Rectal smooth muscle tissue (tissue), 1 donor: Measurements from ENCODE around the gene IGF2BP3.

ENCODE experiments used
- H3K27ac ChIP-seq: one replicate; pipeline ENCODE4 v1.7.0; 2013; ENCODE audit warnings: low read depth, low read length, inconsistent platforms
- H3K27me3 ChIP-seq: one replicate; pipeline ENCODE4 v1.7.0; 2013; ENCODE audit warnings: low read length; ENCODE audit not compliant: control insufficient read depth, insufficient read depth
- H3K36me3 ChIP-seq: one replicate; pipeline ENCODE4 v1.7.0; 2013; ENCODE audit warnings: low read length; ENCODE audit not compliant: control insufficient read depth, insufficient read depth
- H3K4me1 ChIP-seq: one replicate; pipeline ENCODE4 v1.7.0; 2013; ENCODE audit warnings: low read length; ENCODE audit not compliant: control insufficient read depth, insufficient read depth
- H3K4me3 ChIP-seq: one replicate; pipeline ENCODE4 v1.7.0; 2013; ENCODE audit warnings: low read length
- H3K9ac ChIP-seq: one replicate; pipeline ENCODE4 v1.7.0; 2013; ENCODE audit warnings: low read length

Gene IGF2BP3

DNA sequence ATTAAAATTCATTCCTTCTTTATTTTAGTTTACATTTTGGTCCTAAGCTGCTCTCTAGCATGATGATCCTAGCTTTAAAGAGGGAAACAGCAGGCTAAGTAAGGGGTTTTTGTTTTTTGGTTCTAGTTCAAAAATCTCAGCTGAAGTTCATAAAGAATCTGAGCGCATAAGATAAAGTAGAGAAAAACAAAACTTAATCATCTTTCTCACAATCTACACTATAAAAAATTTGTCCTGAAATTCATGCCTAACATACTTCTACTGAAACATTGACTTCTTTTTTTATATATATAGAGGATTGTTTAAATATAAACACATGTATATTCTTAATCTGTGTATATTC is 6.8 kb upstream of the IGF2BP3 start:
- no peak overlapping the region for H3K27ac ChIP-seq
- H3K4me3 ChIP-seq: no peak overlapping the region
- H3K27me3 ChIP-seq: peaks cover 26% of the 10 kb centered on the region
- H3K4me1 ChIP-seq: no peaks in the 10 kb centered on the region
- H3K36me3 ChIP-seq: no peaks in the 10 kb centered on the region
- H3K9ac ChIP-seq: no peak overlapping the region

DNA sequence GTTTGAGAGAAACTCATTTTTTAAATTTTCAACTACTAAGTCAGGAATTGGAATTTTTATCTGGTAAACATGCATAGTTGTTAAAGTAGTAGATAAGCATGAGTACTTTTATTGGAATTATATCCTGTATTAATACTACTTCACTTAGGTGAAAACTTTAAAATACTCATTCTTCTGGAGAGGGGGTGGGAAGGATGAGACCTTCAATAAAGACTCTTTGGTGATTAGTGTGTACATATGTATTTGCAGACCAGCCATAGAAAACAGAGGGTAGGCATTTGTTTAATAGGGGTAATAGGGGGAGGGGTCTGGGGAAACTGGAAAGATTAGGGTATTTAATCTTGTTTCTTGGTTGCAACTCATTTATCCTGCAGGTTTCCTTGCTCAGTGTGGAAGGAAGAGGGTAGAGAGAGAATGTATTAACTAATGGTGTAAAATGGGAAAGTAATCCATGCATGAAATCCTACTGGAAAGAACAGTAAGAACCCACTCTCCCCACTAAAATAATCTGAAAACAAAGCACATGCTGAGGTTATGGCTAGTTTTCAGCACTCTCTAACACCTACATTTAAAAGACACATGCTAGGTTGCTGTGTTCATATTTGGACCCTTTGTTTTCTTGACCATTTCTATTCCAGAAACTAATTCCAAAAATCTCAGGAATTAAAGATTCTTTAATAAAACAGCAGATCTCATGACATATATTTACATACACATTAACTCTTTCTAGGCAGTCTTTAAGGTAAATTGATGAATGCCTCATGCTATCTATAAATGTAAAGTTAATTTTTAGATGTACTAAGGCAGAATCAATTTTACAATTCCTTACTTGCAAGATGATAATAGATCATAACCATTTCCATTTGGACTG is 6.2 kb upstream of the IGF2BP3 start:
- H3K4me3 ChIP-seq: no peak overlapping the region
- no peaks in the 10 kb centered on the region for H3K36me3 ChIP-seq
- H3K27ac ChIP-seq: no peak overlapping the region
- peaks cover 28% of the 10 kb centered on the region for H3K27me3 ChIP-seq
- no peaks in the 10 kb centered on the region for H3K4me1 ChIP-seq
- H3K9ac ChIP-seq: no peak overlapping the region

DNA sequence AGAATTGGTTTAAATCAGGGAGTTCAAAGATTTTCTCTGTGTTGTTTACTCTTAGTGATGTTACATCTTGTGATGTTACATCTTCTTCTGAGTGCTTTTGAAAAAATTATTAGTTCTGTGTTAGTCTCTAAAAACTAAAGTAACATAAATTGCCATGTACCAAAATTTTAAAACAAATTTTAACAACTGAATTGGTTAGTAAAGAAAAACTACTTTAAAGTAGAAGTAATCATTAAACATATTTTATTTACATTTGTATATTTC is 5.2 kb upstream of the IGF2BP3 start:
- Histone ChIP-seq H3K27me3 (peaks cover 33% of the 10 kb centered on the region), H3K36me3 (no peaks in the 10 kb centered on the region), H3K9ac (no peak overlapping the region), H3K4me3 (no peak overlapping the region), H3K4me1 (no peaks in the 10 kb centered on the region), H3K27ac (no peak overlapping the region)

DNA sequence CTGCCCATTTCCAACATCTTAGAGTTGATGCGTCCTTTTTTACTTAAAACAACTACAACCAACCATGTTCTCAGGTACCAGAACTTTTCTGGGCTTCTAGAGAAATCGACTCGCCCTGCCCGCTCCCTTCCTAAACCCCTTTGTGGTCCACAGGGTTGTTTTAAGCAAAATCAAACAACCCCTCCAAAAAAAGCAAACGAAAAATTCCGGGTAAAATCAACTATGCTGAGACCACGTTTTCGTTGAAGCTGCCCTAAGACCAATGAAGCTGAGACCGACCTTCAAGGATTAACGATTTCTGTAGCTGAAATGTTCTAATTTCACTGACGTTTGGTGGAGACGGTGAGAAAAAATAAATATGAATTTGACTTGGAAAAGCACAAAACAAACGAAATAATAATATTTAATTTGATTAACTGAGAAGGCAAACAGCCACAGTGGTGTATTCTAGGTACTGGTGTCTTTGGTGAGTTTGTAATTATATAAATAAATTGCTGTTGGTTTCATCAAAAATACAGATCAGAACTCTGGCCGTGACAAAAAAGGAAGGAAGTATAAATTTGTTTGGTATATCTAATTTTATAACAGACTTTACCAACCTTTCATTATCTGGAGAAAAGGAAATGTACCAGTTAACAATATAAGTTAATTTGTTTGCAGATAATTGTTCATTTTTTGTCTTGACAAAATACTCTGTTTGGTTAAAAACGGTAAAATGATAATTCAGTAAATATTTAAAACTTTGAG is 4.7 kb upstream of the IGF2BP3 start:
- peak overlapping the region; percentile 46 for H3K4me3 ChIP-seq
- H3K36me3 ChIP-seq: no peaks in the 10 kb centered on the region
- H3K27ac ChIP-seq: no peak overlapping the region
- no peak overlapping the region for H3K9ac ChIP-seq
- H3K27me3 ChIP-seq: peaks cover 37% of the 10 kb centered on the region
- H3K4me1 ChIP-seq: no peaks in the 10 kb centered on the region

DNA sequence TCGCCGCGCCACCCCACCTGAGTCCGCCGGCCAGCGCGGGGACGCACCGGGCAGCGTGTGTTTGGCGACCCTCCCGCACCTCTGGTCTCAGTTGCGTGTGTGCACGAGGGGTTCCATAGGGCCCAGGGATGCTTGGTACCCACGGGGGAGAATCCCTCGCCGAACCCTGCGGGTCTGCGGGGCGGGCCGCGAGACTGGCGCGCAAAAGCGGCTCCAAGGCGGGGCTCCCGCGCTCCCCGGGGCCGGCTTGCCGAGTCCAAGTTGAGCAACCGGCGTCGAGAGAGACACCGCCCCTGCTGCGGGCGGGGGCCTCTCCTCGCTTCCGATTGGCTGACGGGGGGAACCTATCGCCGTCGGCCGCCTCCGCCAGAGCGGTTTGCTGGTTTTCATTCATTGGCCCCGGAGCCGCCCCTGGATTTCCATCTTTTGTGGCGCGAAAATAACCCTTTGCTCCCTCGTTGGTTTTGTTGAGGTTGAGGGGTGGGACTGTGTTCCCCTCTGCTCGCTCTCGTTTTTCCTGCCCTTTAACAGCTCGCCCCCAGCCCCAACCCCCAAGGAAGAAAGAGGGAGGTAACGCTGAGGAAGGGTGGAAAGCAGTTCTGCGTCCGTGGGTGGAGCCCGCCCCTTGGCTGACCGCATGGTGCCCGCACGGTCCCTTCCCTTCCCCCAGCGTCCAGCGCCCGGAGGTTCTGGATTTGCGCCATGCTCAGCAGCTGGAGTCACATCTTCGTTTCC is 4.0 kb upstream of the IGF2BP3 start:
- Histone ChIP-seq H3K4me1 (no peaks in the 10 kb centered on the region), H3K27me3 (peaks cover 43% of the 10 kb centered on the region), H3K9ac (no peak overlapping the region), H3K36me3 (no peaks in the 10 kb centered on the region), H3K4me3 (peak overlapping the region; percentile 46), H3K27ac (no peak overlapping the region)

DNA sequence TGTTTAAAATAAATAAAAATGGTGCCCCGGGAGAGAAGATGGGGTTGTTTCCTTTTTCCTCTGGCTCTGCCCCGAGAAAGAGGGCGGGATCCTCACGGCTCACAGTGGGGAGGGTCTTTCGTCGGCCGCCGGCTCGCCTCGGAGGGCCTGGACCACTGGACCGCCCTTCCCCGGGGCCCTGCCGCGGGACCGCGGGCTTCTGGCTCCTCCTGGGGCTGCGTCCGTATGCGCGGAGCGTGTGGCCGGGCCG is 3.5 kb upstream of the IGF2BP3 start:
- Histone ChIP-seq H3K27me3 (peaks cover 47% of the 10 kb centered on the region), H3K9ac (no peak overlapping the region), H3K4me1 (no peaks in the 10 kb centered on the region), H3K36me3 (no peaks in the 10 kb centered on the region), H3K4me3 (peak overlapping the region; percentile 46), H3K27ac (no peak overlapping the region)

DNA sequence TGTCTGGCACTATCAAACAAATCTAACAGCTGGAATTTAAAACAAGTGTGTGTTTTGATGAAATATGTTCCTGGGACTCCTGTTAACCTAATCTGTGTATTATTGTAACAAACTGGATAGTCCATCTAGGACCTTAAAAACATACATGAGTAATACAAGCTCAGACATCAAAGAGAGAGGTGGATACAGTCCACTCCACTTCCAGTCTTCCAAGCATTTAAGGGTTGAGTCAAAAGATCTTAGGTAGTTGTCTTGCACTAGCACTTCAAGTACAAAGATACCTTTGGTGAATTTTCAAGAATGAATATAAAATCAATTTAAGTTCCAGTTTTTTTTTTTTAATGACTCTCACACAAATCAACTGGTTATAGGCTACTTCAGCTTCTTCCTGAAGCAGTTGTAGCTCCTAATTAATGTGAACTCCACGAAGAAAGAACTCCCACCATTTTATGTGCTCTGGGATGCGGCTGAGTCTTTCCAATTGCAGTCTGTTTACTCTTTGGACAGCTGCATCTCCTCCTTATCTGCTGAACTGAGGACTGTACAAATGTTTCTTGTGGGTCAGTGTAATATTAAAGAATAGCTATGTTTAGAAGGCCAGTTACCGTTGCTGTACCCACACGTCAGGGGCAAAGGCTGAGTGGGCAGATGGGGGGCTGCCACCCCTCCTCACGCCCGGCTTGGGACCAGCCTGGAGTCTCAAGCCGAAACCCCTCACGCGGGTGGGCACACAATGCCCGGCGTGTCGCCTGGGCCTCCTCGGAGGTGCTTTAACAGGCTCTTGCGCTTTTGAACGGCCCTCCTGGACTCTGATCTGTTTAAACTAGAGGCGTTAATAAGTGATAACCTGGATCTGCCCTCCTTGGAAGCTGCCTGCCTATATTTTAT is 2.9 kb upstream of the IGF2BP3 start:
- no peak overlapping the region for H3K27ac ChIP-seq
- no peak overlapping the region for H3K9ac ChIP-seq
- no peak overlapping the region for H3K4me3 ChIP-seq
- no peaks in the 10 kb centered on the region for H3K4me1 ChIP-seq
- H3K36me3 ChIP-seq: no peaks in the 10 kb centered on the region
- peaks cover 50% of the 10 kb centered on the region for H3K27me3 ChIP-seq

DNA sequence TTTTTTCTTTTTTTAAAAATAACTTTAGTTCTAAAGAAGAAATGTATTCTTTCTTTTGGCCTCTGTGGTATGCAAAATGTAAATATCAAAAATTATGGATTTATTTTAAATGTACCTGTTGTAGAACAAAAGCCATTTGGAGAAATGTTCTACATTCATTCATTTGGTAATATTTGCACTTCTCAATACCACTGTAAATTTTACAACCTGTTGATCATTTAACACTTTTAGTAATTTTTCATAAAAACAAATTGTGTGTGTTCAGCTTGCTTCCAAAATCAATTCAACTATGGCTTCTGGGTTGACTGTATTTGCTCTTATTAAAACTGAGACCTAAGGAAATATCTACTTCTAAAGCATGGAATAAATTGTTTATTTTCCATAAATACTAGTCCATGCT is 2.3 kb upstream of the IGF2BP3 start:
- Histone ChIP-seq H3K36me3 (no peaks in the 10 kb centered on the region), H3K27me3 (peaks cover 55% of the 10 kb centered on the region), H3K9ac (no peak overlapping the region), H3K4me3 (no peak overlapping the region), H3K4me1 (no peaks in the 10 kb centered on the region), H3K27ac (no peak overlapping the region)

DNA sequence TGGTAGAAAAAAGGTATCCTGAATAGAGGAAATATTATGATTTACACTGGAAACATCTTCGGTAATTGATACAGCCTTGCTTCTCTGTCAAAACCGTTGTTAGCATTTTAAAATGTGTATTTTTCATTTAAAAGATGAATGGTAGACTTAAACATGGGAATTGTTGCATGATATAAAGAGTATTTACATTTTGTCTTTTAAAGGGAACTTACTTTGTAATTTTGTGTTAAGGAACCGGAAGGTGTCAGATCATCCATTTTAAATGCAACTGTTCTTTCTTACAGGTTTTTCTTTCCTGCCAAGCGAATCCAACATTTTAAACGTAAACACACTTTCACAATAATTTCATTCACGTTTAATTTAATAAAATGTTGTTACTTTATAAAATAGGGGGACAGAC is 1.8 kb upstream of the IGF2BP3 start:
- Histone ChIP-seq H3K27me3 (peaks cover 55% of the 10 kb centered on the region), H3K9ac (no peak overlapping the region), H3K36me3 (no peaks in the 10 kb centered on the region), H3K4me1 (no peaks in the 10 kb centered on the region), H3K27ac (no peak overlapping the region), H3K4me3 (no peak overlapping the region)

DNA sequence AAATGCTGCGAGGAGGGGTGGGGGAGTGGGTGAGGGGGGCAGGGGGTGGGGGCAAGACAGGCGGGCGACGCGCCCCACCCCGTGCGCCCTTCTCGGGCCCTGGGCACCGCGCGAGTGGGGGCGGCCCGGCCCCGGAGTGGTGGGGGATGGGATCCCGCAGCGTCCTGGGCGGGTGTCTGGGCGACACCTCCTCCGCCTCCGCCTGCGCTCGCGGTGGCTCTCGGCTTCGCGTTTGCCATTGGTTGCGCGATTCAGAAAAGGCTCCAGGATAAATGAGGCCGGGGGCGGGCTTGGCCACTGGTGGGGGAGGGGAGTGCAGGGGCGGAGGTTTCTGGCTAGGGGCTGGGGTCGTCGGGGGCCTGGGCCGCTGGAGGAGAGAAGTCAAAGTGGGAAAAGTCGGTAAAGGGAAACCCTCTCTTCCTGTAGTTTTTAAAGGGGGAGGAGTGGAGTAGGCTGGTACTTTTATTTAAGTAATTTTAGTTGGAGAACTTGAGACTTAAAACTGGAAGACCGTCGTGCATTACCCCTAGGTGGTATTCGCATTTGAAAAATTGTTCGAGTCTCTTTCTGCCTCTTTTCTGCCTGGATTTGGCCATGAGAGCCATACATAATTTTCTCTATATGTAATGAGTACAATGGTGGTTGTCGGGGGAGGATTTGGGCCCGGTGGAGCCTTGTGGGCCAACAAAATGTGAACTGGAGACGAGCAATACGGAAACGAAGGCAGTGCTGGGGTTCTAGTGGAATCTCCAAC is 992 bp upstream of the IGF2BP3 start:
- H3K36me3 ChIP-seq: no peaks in the 10 kb centered on the region
- H3K9ac ChIP-seq: no peak overlapping the region
- no peak overlapping the region for H3K27ac ChIP-seq
- H3K27me3 ChIP-seq: peaks cover 55% of the 10 kb centered on the region
- H3K4me3 ChIP-seq: no peak overlapping the region
- H3K4me1 ChIP-seq: no peaks in the 10 kb centered on the region

DNA sequence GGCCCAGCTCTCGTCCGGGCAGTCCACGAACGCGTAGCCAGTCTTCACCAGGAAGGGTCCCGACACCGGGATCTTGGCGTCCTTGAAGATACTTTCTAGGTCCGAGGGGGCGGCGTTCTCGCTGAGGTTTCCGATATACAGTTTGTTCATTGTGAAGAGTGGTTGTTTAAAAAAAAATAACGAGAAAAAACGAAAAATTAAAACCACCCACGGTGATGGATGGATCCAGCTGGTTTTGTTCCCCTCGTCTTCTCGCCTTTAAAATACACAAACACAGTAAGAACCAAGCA is 385 bp downstream of the IGF2BP3 start:
- Histone ChIP-seq H3K4me1 (no peaks in the 10 kb centered on the region), H3K9ac (no peak overlapping the region), H3K27ac (no peak overlapping the region), H3K36me3 (no peaks in the 10 kb centered on the region), H3K27me3 (peaks cover 55% of the 10 kb centered on the region), H3K4me3 (no peak overlapping the region)
